Osteocyte (in vitro differentiated cells): ENCODE data around the gene MAP3K4. TPM values are rescaled to one million over a fixed set of nuclear protein-coding genes. Genes with fewer than 3 reads are reported as not detected.

ENCODE experiments used
- DNase-seq: peaks from one replicate; pipeline ENCODE4 v3.0.0; 2021; ENCODE audit warnings: mixed read lengths; ENCODE audit not compliant: unreplicated experiment; ENCODE audit errors: extremely low spot score
- H3K27ac Mint-ChIP-seq: one replicate; pipeline ENCODE4 v1.8.0; 2021; ENCODE audit warnings: mild to moderate bottlenecking, mixed read lengths; ENCODE audit not compliant: unreplicated experiment
- H3K27me3 Mint-ChIP-seq: one replicate; pipeline ENCODE4 v1.8.0; 2021; ENCODE audit warnings: mixed read lengths; ENCODE audit not compliant: unreplicated experiment
- H3K36me3 Mint-ChIP-seq: one replicate; pipeline ENCODE4 v1.8.0; 2021; ENCODE audit warnings: mixed read lengths; ENCODE audit not compliant: unreplicated experiment
- H3K4me1 Mint-ChIP-seq: one replicate; pipeline ENCODE4 v1.8.0; 2021; ENCODE audit warnings: mixed read lengths; ENCODE audit not compliant: unreplicated experiment
- H3K4me3 Mint-ChIP-seq: one replicate; pipeline ENCODE4 v1.8.0; 2021; ENCODE audit warnings: mild to moderate bottlenecking, moderate library complexity, mixed read lengths; ENCODE audit not compliant: unreplicated experiment
- H3K9me3 Mint-ChIP-seq: one replicate; pipeline ENCODE4 v1.8.0; 2021; ENCODE audit warnings: mixed read lengths; ENCODE audit not compliant: unreplicated experiment
- CTCF ChIP-seq: fragments of 200-600 bp; sonication (generic); IDR thresholded peaks from 2 replicates; pipeline ENCODE4 v1.5.0; 2021; ENCODE audit warnings: antibody characterized with exemption, mild to moderate bottlenecking, moderate library complexity
- total RNA-seq: library from RNA; stranded (reverse); gene quantifications from 2 replicates; pipeline ENCODE4 v1.2.1, GENCODE V29; 2021

Gene MAP3K4
- total RNA-seq, 1 donor from 2014 or later = 20.7 TPM

GRCh38 chr6:161134550-161135298 lies 143.2 kb downstream of the MAP3K4 start:
- Mint-ChIP-seq H3K27me3 (no peaks in the 10 kb centered on the region), H3K36me3 (peaks cover 13% of the 10 kb centered on the region)

GRCh38 chr6:161135695-161136591 lies 144.4 kb downstream of the MAP3K4 start:
- Mint-ChIP-seq H3K9me3 (no peaks in the 10 kb centered on the region), H3K4me3 (no peak overlapping the region), H3K36me3 (peaks cover 7% of the 10 kb centered on the region), H3K27me3 (no peaks in the 10 kb centered on the region), H3K4me1 (no peaks in the 10 kb centered on the region), H3K27ac (no peak overlapping the region)
- DNase-seq = no peak
- no peak for TF ChIP-seq CTCF

More at GRCh38 chr6:161134550-161135298, 143.2 kb downstream of the MAP3K4 start:
- TF ChIP-seq CTCF = no peak
- H3K4me1 Mint-ChIP-seq = no peaks in the 10 kb centered on the region
- H3K27ac Mint-ChIP-seq = no peak overlapping the region
- no peak for DNase-seq
- no peaks in the 10 kb centered on the region for H3K9me3 Mint-ChIP-seq
- no peak overlapping the region for H3K4me3 Mint-ChIP-seq

- peaks cover 7% of the 10 kb centered on the region for H3K36me3 Mint-ChIP-seq
Observed at GRCh38 chr6:161136655-161137054, 145.1 kb downstream of the MAP3K4 start.

GRCh38 chr6:161137320-161137719 lies 145.8 kb downstream of the MAP3K4 start:
- H3K27me3 Mint-ChIP-seq = no peaks in the 10 kb centered on the region
- H3K36me3 Mint-ChIP-seq = peaks cover 8% of the 10 kb centered on the region
- TF ChIP-seq CTCF = no peak
- H3K27ac Mint-ChIP-seq = no peak overlapping the region
- H3K4me1 Mint-ChIP-seq = no peaks in the 10 kb centered on the region
- no peak for DNase-seq
- no peaks in the 10 kb centered on the region for H3K9me3 Mint-ChIP-seq
- no peak overlapping the region for H3K4me3 Mint-ChIP-seq

More at GRCh38 chr6:161136655-161137054, 145.1 kb downstream of the MAP3K4 start:
- DNase-seq = no peak
- Mint-ChIP-seq H3K9me3 (no peaks in the 10 kb centered on the region), H3K4me3 (no peak overlapping the region), H3K27ac (no peak overlapping the region), H3K27me3 (no peaks in the 10 kb centered on the region), H3K4me1 (no peaks in the 10 kb centered on the region)
- no peak for TF ChIP-seq CTCF
